OCI-LY3 (cell line): ENCODE measurements around the gene LCE2C.
"Not testable (repeated sequence)": the region's sequence is repeated elsewhere in the genome, so short reads cannot be mapped to it uniquely, and the experiment has no call there.

ENCODE experiments used
- H2AFZ ChIP-seq: fragments of 200-600, 300-600 bp; shearing (Covaris generic); 2 replicates; pipeline ENCODE4 v1.6.0; 2014; ENCODE audit warnings: antibody characterized with exemption, low read depth, low read length
- H3K27ac ChIP-seq: fragments of 200-600, 300-600 bp; sonication (generic); 2 replicates; pipeline ENCODE4 v1.5.1; 2014; ENCODE audit warnings: mild to moderate bottlenecking, low read length, moderate library complexity, mixed read lengths
- H3K27me3 ChIP-seq: fragments of 200-600, 300-600 bp; sonication (generic); 2 replicates; pipeline ENCODE4 v1.6.1; 2014; ENCODE audit warnings: low read depth, low read length, mixed read lengths
- H3K36me3 ChIP-seq: fragments of 200-600, 300-600 bp; sonication (generic); replicated peaks from 2 replicates; pipeline ENCODE3; 2014; ENCODE audit warnings: low read depth, low read length, mixed read lengths
- H3K4me1 ChIP-seq: fragments of 300-600, 200-600 bp; sonication (generic); 2 replicates; pipeline ENCODE4 v1.6.1; 2014; ENCODE audit warnings: low read length, mixed read lengths
- H3K4me2 ChIP-seq: fragments of 200-600, 300-600 bp; sonication (generic); 2 replicates; pipeline ENCODE4 v1.6.1; 2014; ENCODE audit warnings: low read length, mixed read lengths
- H3K4me3 ChIP-seq: fragments of 300-600, 200-600 bp; sonication (generic); 2 replicates; pipeline ENCODE4 v1.5.1; 2014; ENCODE audit warnings: antibody characterized with exemption, mild to moderate bottlenecking, low read length, moderate library complexity
- H3K79me2 ChIP-seq: fragments of 300-600, 200-600 bp; shearing (Covaris generic); 2 replicates; pipeline ENCODE4 v1.6.1; 2014; ENCODE audit warnings: mild to moderate bottlenecking, low read length, mixed read lengths
- H3K9ac ChIP-seq: fragments of 300-600, 200-600 bp; shearing (Covaris generic); 2 replicates; pipeline ENCODE4 v1.6.0; 2014; ENCODE audit warnings: mild to moderate bottlenecking, low read length, moderate library complexity
- H3K9me3 ChIP-seq: fragments of 200-600, 300-600 bp; shearing (Covaris generic); 2 replicates; pipeline ENCODE4 v1.6.1; 2014; ENCODE audit warnings: low read length, mixed read lengths; ENCODE audit not compliant: insufficient read depth
- H4K20me1 ChIP-seq: fragments of 200-600, 300-600 bp; sonication (generic); 2 replicates; pipeline ENCODE4 v1.6.1; 2016; ENCODE audit warnings: low read length, mixed read lengths; ENCODE audit not compliant: insufficient read depth
- EZH2phosphoT487 ChIP-seq: fragments of 200-600 bp; shearing (Covaris generic); IDR thresholded peaks from 2 replicates; pipeline ENCODE4 v1.6.1; 2018; ENCODE audit warnings: antibody characterized with exemption, mixed run types, low read depth
- TF ChIP-seq, protein P1 (sequence below): fragments of 200-600, 300-600 bp; sonication (generic); IDR thresholded peaks from 2 replicates; pipeline ENCODE4 v1.5.1; 2014; ENCODE audit warnings: antibody characterized with exemption, low read length, low read depth

Gene LCE2C

DNA sequence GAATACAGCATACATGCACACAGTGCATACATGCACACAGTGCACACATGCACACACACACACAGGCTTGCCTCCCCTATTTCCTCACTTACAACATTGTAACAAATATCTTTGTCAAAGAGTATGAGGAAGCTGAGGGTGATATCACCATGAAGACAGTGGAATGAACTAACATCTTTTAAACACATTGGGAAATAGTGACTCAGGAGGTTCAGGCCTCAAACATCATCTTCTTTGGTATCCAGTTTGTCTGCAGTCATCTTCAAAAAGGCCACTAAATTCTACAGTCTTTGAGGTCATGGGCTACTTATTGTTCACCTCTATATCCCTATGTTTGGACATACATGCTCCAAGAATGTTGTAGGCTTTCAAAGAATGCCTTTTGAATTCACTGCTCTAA is 8.8 kb downstream of the LCE2C start:
- TF ChIP-seq, protein P1, sequence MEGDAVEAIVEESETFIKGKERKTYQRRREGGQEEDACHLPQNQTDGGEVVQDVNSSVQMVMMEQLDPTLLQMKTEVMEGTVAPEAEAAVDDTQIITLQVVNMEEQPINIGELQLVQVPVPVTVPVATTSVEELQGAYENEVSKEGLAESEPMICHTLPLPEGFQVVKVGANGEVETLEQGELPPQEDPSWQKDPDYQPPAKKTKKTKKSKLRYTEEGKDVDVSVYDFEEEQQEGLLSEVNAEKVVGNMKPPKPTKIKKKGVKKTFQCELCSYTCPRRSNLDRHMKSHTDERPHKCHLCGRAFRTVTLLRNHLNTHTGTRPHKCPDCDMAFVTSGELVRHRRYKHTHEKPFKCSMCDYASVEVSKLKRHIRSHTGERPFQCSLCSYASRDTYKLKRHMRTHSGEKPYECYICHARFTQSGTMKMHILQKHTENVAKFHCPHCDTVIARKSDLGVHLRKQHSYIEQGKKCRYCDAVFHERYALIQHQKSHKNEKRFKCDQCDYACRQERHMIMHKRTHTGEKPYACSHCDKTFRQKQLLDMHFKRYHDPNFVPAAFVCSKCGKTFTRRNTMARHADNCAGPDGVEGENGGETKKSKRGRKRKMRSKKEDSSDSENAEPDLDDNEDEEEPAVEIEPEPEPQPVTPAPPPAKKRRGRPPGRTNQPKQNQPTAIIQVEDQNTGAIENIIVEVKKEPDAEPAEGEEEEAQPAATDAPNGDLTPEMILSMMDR: no peak
- TF ChIP-seq EZH2phosphoT487: no peak
- Histone ChIP-seq H3K27ac (no peak overlapping the region), H3K9ac (no peak overlapping the region), H2AFZ (no peak overlapping the region), H3K27me3 (peaks cover 40% of the 10 kb centered on the region), H4K20me1 (no peaks in the 10 kb centered on the region), H3K36me3 (no peaks in the 10 kb centered on the region), H3K4me3 (no peak overlapping the region), H3K4me1 (no peaks in the 10 kb centered on the region), H3K4me2 (no peak overlapping the region), H3K79me2 (no peaks in the 10 kb centered on the region), H3K9me3 (no peaks in the 10 kb centered on the region)

DNA sequence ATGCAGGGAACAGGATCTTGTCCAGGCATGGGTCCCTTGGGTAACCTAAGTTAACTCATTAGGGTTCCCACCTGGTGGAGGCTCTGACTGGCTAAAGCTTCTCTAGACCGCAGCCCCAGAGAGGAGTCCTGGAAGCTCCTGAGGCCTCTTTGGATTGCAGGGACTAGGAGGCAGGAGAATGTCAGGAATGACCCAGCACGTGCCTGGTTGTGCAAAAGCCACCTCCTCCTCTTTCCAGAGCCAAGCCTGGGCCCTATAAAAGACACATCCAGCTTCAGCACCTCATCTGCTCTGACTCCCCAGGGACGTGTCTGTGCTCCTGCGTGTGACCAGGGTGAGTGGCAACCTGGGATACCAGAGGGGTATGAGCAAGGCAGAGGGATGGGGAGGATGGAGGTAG is 10.7 kb downstream of the LCE2C start, which contains the start of gene LCE2B:
TSS of gene LCE2B (plus strand) at position 301 of the 400 bp plus-strand sequence. CDS start 721 bp downstream, outside the sequence.
- not testable (repeated sequence) for H3K79me2 ChIP-seq, H3K9me3 ChIP-seq, H3K9ac ChIP-seq, H3K4me1 ChIP-seq, H3K4me3 ChIP-seq, H4K20me1 ChIP-seq, H2AFZ ChIP-seq, H3K27ac ChIP-seq, H3K4me2 ChIP-seq, H3K36me3 ChIP-seq
- H3K27me3 ChIP-seq: peaks cover 27% of the 10 kb centered on the region; the same call in 1 of the 2 replicates

DNA sequence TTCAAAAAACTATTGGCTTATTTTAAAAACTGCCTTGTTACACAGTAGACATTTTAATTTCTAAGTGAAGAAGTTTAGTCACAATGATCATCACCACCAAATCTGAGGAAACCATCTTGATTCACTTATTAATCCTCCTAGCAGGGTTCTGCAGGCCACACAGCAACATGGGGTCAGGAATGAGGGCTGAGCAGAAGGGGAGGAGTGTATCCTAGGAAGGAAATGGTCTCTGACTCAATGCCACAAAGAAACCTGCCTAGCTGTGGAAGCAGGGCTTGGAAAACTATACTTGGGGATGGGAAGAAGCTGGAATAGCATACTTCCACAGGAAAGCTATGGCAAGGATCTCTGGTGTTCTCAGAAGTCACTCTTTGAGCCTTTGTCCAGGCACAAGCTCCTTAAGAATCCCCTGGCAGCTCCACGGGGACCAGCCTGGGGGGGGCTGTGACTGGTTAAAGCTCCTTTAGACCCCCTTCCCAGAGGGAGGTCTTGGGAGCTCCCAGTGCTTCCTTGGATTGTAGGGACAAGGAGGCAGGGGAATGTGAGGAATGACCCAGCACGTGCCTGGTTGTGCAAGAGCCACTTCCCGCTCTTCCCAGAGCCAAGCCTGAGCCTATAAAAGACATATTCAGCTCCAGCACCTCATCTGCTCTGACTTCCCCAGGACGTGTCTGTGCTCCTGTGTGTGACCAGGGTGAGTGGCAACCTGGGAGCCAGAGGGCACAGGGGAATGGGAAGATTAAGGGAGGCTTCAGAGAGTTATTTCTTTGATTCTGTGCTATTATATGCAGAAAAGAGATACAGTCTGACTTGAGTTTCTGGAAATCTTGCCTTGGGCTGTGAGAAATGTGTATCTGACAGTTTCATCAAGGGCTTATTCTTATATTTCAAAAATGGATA is 22.9 kb downstream of the LCE2C start, which contains the start of gene LCE2A:
TSS of gene LCE2A (plus strand) at position 645 of the 900 bp plus-strand sequence. CDS start 557 bp downstream, outside the sequence.
- Histone ChIP-seq H3K79me2 (no peaks in the 10 kb centered on the region), H3K27ac (no peak within 1 kb of the TSS), H2AFZ (no peak within 1 kb of the TSS), H3K9me3 (no peaks in the 10 kb centered on the region), H3K9ac (no peak within 1 kb of the TSS), H3K4me1 (no peaks in the 10 kb centered on the region), H4K20me1 (no peaks in the 10 kb centered on the region), H3K36me3 (no peaks in the 10 kb centered on the region), H3K27me3 (peaks cover 32% of the 10 kb centered on the region), H3K4me2 (no peak within 1 kb of the TSS), H3K4me3 (no peak within 1 kb of the TSS)
- no peak for TF ChIP-seq EZH2phosphoT487
- TF ChIP-seq, protein P1: no peak

DNA sequence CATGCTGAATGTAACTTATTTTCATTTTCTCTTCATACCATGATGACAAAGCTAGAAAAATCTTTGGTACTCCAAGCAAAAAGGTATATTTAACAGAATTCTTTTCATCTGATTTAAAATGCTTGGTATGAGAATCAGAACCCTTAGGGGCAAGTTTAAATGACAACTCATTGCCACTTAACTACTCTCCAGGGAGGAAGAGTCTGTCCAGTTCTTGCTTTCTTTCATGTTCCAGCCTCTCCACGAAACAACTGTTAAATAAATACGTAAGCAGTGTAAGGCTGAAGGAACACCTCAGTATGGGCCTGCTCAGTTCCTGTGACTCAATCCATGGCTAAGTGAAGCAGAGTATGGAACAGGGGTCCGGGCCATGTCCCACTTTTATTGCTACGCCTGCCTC is 24.7 kb downstream of the LCE2C start:
- Histone ChIP-seq H3K27me3 (peaks cover 41% of the 10 kb centered on the region), H3K4me2 (no peak overlapping the region), H4K20me1 (no peaks in the 10 kb centered on the region), H2AFZ (no peak overlapping the region), H3K27ac (no peak overlapping the region), H3K79me2 (no peaks in the 10 kb centered on the region), H3K36me3 (no peaks in the 10 kb centered on the region), H3K9ac (no peak overlapping the region), H3K9me3 (no peaks in the 10 kb centered on the region), H3K4me1 (no peaks in the 10 kb centered on the region), H3K4me3 (no peak overlapping the region)
- TF ChIP-seq EZH2phosphoT487: no peak
- TF ChIP-seq, protein P1: no peak
